ENCODE measurements around the gene ITFG2.

DNA sequence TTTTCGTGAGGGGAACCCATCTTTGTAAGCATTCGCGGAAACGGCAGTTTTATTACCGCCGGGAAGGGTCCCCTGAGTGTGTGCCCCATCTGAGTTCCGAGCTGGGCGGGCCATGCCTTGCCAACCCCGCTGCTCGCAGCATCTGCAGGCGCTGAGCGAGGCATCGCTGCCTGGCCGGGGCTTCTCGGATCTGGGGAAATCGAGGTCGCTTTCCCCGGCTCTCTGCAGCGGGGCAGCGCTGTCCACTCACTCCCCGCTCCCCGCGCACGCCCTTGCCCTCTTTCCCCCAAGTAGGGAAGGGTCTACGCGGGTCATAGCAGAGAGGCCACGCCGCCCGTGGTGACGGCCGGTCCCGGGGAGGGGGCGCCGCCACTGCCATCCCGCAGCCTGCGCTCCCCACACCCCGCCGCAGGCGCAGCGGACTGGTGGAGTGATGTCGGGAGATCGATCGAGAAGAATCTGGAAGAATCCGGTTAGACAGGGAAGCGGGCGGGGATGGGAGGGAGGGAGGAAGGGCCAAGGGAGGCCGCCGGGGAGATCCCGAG lies 18.2 kb upstream of the ITFG2 start:
- TF ChIP-seq, protein P1, sequence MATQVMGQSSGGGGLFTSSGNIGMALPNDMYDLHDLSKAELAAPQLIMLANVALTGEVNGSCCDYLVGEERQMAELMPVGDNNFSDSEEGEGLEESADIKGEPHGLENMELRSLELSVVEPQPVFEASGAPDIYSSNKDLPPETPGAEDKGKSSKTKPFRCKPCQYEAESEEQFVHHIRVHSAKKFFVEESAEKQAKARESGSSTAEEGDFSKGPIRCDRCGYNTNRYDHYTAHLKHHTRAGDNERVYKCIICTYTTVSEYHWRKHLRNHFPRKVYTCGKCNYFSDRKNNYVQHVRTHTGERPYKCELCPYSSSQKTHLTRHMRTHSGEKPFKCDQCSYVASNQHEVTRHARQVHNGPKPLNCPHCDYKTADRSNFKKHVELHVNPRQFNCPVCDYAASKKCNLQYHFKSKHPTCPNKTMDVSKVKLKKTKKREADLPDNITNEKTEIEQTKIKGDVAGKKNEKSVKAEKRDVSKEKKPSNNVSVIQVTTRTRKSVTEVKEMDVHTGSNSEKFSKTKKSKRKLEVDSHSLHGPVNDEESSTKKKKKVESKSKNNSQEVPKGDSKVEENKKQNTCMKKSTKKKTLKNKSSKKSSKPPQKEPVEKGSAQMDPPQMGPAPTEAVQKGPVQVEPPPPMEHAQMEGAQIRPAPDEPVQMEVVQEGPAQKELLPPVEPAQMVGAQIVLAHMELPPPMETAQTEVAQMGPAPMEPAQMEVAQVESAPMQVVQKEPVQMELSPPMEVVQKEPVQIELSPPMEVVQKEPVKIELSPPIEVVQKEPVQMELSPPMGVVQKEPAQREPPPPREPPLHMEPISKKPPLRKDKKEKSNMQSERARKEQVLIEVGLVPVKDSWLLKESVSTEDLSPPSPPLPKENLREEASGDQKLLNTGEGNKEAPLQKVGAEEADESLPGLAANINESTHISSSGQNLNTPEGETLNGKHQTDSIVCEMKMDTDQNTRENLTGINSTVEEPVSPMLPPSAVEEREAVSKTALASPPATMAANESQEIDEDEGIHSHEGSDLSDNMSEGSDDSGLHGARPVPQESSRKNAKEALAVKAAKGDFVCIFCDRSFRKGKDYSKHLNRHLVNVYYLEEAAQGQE (IDR thresholded peaks at IDR 0.05; ENCODE audit: low read depth): no peak
- no peak for TF ChIP-seq YY1 (IDR thresholded peaks at IDR 0.05; ENCODE audit: low read depth)
- TF ChIP-seq, protein P2, sequence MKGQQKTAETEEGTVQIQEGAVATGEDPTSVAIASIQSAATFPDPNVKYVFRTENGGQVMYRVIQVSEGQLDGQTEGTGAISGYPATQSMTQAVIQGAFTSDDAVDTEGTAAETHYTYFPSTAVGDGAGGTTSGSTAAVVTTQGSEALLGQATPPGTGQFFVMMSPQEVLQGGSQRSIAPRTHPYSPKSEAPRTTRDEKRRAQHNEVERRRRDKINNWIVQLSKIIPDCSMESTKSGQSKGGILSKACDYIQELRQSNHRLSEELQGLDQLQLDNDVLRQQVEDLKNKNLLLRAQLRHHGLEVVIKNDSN (IDR thresholded peaks at IDR 0.05): no peak
- TF ChIP-seq EP300 (IDR thresholded peaks at IDR 0.05; ENCODE audit: borderline replicate concordance): no peak
